Measurements from ENCODE around the gene BIK. TPM values are rescaled to one million over a fixed set of nuclear protein-coding genes. Genes with fewer than 3 reads are reported as not detected.

The BIK gene
- total RNA-seq, 1 experiment from 2014 or later, result 3.2 TPM

- TF ChIP-seq, protein P1, sequence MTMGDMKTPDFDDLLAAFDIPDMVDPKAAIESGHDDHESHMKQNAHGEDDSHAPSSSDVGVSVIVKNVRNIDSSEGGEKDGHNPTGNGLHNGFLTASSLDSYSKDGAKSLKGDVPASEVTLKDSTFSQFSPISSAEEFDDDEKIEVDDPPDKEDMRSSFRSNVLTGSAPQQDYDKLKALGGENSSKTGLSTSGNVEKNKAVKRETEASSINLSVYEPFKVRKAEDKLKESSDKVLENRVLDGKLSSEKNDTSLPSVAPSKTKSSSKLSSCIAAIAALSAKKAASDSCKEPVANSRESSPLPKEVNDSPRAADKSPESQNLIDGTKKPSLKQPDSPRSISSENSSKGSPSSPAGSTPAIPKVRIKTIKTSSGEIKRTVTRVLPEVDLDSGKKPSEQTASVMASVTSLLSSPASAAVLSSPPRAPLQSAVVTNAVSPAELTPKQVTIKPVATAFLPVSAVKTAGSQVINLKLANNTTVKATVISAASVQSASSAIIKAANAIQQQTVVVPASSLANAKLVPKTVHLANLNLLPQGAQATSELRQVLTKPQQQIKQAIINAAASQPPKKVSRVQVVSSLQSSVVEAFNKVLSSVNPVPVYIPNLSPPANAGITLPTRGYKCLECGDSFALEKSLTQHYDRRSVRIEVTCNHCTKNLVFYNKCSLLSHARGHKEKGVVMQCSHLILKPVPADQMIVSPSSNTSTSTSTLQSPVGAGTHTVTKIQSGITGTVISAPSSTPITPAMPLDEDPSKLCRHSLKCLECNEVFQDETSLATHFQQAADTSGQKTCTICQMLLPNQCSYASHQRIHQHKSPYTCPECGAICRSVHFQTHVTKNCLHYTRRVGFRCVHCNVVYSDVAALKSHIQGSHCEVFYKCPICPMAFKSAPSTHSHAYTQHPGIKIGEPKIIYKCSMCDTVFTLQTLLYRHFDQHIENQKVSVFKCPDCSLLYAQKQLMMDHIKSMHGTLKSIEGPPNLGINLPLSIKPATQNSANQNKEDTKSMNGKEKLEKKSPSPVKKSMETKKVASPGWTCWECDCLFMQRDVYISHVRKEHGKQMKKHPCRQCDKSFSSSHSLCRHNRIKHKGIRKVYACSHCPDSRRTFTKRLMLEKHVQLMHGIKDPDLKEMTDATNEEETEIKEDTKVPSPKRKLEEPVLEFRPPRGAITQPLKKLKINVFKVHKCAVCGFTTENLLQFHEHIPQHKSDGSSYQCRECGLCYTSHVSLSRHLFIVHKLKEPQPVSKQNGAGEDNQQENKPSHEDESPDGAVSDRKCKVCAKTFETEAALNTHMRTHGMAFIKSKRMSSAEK (CRISPR knock-in tag; IDR thresholded peaks at IDR 0.05; ENCODE audit: borderline replicate concordance), result no peak
Observed at GRCh38 chr22:43127166-43127908, 16.8 kb downstream of the BIK start (continued).

DNA sequence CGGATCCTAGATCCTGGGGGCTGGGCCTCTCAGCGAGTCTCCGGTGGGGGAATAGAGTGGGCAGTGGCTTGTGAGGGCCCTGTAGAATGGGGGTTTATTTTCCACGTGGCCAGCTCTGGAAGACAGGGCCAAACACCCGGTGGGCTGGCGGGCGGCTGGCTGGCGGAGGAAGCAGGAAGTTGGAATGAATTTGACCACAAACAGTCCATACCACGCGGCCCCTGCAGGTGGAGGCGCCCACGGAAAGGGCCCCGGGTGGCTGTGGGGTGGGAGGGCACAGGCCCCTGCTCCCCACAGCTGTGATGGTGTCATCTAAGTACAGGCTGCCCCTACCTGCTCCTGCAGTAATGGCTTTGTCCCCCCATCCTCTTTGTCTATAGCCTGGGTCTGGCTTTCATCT is 17.6 kb downstream of the BIK start:
- Mint-ChIP-seq H3K27me3 (ENCODE audit: low read depth) (no peaks in the 10 kb centered on the region), H3K4me1 (peaks cover 9% of the 10 kb centered on the region), H3K9me3 (no peaks in the 10 kb centered on the region), H3K36me3 (peaks cover under 1% of the 10 kb centered on the region; the same call in 1 of the 2 replicates), H3K27ac (no peak overlapping the region), H3K4me3 (no peak overlapping the region)
- TF ChIP-seq, protein P2, sequence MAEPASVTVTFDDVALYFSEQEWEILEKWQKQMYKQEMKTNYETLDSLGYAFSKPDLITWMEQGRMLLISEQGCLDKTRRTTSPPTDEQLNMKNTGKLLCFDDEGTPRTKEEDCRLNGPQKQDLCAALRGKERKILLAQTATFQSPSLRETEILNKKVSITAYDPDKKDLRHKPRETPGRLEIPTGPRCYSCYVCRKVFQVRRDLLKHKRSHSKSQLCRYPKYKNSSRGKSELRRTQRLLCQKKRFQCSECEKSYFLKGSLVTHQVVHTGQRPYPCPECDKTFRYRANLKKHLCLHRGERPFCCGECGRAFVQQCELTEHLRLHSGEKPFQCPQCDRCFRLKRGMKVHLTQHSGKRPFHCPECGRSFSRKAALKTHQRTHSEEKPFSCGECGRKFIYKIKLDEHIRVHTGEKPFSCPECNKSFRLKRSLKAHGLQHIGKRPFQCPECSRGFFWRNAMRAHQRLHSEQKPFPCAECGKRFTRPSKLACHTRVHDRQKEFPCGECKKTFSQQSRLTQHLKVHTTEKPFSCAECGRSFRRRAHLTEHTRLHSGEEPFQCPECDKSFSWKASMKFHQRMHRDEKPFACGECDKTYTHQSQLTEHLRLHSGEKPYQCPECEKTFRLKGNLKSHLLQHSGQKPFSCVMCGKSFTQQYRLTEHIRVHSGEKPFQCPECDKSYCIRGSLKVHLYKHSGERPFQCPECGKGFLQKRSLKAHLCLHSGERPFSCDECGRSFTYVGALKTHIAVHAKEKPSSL (CRISPR knock-in tag; conservative IDR thresholded peaks at IDR 0.05), result no peak
- TF ChIP-seq USF1 (CRISPR knock-in tag; IDR thresholded peaks at IDR 0.05), result no peak
- TF ChIP-seq NR3C1 (CRISPR knock-in tag; conservative IDR thresholded peaks at IDR 0.05; ENCODE audit: low read depth), result no peak
- TF ChIP-seq JUN (CRISPR knock-in tag; IDR thresholded peaks at IDR 0.05), result no peak
- no peak for TF ChIP-seq ESRRA (CRISPR knock-in tag; IDR thresholded peaks at IDR 0.05; ENCODE audit: borderline replicate concordance)
- no peak for TF ChIP-seq AFF4 (CRISPR knock-in tag; IDR thresholded peaks at IDR 0.05; ENCODE audit: borderline replicate concordance)
- no peak for TF ChIP-seq HMGA2 (CRISPR knock-in tag; IDR thresholded peaks at IDR 0.05)
- ATAC-seq (no peak), DNase-seq (ENCODE audit: low spot score) (no peak)
- ChIA-PET CTCF (interaction anchor here (0.9 kb wide), 1 partner anchor 261 kb away, joined by 3 read pairs; no protein-coding TSS in a partner anchor), POLR2A (no interaction called here)

DNA sequence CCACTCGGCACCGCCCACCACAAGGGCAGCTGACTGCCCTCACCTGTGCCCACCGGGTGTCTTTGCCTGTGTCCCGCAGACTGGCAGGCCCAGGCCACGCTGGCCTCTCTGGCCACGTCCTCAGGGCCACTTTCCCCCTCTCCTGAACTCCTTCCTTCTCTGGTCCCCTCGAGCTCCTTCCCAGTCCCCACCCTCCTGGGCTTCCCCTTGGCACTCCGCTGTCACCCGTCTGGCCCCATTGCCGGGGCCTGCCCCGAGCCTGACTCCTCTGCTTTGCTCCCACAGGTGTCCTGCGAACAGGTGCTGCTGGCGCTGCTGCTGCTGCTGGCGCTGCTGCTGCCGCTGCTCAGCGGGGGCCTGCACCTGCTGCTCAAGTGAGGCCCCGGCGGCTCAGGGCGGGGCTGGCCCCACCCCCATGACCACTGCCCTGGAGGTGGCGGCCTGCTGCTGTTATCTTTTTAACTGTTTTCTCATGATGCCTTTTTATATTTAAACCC is 18.4 kb downstream of the BIK start:
- peaks cover 5% of the 10 kb centered on the region for H3K36me3 Mint-ChIP-seq
- DNase-seq (ENCODE audit: low spot score), result peak; percentile 33
- H3K27ac Mint-ChIP-seq, result no peak overlapping the region
- H3K4me1 Mint-ChIP-seq, result peaks cover 9% of the 10 kb centered on the region
- H3K27me3 Mint-ChIP-seq (ENCODE audit: low read depth), result no peaks in the 10 kb centered on the region
- peak; percentile 28; the same call in 1 of the 2 replicates for ATAC-seq
- no peak overlapping the region for H3K4me3 Mint-ChIP-seq
- ChIA-PET CTCF (no interaction called here), POLR2A (no interaction called here)
- H3K9me3 Mint-ChIP-seq, result no peaks in the 10 kb centered on the region
- TF ChIP-seq, protein P3, sequence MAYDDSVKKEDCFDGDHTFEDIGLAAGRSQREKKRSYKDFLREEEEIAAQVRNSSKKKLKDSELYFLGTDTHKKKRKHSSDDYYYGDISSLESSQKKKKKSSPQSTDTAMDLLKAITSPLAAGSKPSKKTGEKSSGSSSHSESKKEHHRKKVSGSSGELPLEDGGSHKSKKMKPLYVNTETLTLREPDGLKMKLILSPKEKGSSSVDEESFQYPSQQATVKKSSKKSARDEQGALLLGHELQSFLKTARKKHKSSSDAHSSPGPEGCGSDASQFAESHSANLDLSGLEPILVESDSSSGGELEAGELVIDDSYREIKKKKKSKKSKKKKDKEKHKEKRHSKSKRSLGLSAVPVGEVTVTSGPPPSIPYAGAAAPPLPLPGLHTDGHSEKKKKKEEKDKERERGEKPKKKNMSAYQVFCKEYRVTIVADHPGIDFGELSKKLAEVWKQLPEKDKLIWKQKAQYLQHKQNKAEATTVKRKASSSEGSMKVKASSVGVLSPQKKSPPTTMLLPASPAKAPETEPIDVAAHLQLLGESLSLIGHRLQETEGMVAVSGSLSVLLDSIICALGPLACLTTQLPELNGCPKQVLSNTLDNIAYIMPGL (CRISPR knock-in tag; IDR thresholded peaks at IDR 0.05), result no peak
- TF ChIP-seq NFATC4 (CRISPR knock-in tag; IDR thresholded peaks at IDR 0.05), result no peak
- no peak for TF ChIP-seq PRDM15 (CRISPR knock-in tag; IDR thresholded peaks at IDR 0.05)
- TF ChIP-seq, protein P4, sequence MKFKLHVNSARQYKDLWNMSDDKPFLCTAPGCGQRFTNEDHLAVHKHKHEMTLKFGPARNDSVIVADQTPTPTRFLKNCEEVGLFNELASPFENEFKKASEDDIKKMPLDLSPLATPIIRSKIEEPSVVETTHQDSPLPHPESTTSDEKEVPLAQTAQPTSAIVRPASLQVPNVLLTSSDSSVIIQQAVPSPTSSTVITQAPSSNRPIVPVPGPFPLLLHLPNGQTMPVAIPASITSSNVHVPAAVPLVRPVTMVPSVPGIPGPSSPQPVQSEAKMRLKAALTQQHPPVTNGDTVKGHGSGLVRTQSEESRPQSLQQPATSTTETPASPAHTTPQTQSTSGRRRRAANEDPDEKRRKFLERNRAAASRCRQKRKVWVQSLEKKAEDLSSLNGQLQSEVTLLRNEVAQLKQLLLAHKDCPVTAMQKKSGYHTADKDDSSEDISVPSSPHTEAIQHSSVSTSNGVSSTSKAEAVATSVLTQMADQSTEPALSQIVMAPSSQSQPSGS (CRISPR knock-in tag; IDR thresholded peaks at IDR 0.05; ENCODE audit: borderline replicate concordance, low read depth), result no peak

Measured in WTC11 (cell line).